ENCODE results near the gene KDM6B.

KDM6B gene

DNA sequence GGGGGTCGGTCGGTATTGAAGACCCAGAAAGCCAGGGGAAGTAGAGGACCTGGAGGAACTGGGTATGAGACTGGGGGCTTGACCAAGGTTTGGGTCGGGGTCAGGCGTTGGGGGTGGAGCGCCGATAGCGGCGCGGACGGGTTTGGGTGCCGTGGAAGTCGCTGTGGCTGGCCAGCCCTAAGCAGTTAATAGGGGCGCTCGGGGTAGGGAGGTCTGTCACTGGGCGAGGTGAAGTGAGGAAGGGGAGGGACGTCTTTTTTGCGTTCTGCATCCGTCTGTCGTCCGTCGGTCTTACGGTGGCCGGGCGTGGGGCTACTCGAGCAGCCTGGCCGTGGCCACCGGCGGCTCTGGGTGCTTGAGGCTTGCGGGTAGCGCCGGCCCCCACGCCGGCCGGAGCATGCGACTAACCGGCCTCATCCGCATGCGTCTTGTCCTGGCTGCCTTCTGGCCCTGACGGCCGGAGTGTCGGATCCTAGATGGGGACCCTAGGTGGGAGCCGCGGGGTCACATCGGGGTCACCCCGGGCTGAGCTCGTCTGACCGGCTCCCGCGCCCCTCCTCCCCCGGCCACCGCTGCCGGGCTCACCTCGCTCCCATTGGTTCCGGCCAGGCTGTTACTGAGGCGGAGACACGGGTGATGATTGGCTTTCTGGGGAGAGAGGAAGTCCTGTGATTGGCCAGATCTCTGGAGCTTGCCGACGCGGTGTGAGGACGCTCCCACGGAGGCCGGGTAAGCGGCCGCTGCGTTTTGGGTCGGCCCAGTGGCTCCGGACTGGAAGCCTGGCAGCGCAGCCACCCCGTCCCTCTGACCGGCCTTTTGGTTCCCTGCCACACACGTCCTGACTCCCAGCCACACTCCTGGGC lies 10.5 kb downstream of the KDM6B start:
- peak overlapping the region; percentile 88 for H3K4me3 ChIP-seq (ENCODE audit: low read depth, low read length)
- DNase-seq (ENCODE audit: low read depth) = peak; percentile 95
- TF ChIP-seq, protein P1, sequence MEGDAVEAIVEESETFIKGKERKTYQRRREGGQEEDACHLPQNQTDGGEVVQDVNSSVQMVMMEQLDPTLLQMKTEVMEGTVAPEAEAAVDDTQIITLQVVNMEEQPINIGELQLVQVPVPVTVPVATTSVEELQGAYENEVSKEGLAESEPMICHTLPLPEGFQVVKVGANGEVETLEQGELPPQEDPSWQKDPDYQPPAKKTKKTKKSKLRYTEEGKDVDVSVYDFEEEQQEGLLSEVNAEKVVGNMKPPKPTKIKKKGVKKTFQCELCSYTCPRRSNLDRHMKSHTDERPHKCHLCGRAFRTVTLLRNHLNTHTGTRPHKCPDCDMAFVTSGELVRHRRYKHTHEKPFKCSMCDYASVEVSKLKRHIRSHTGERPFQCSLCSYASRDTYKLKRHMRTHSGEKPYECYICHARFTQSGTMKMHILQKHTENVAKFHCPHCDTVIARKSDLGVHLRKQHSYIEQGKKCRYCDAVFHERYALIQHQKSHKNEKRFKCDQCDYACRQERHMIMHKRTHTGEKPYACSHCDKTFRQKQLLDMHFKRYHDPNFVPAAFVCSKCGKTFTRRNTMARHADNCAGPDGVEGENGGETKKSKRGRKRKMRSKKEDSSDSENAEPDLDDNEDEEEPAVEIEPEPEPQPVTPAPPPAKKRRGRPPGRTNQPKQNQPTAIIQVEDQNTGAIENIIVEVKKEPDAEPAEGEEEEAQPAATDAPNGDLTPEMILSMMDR (IDR thresholded peaks at IDR 0.05; ENCODE audit: control insufficient read depth, extremely low read depth, insufficient read depth) = no peak

- peak overlapping the region; percentile 88 for H3K4me3 ChIP-seq (ENCODE audit: low read depth, low read length)
- TF ChIP-seq, protein P1 (IDR thresholded peaks at IDR 0.05; ENCODE audit: control insufficient read depth, extremely low read depth, insufficient read depth) = no peak
- no peak for DNase-seq (ENCODE audit: low read depth)
These were observed 11.5 kb downstream of the KDM6B start for GRCh38 chr17:7845359-7846062.

- H3K4me3 ChIP-seq (ENCODE audit: low read depth, low read length) = no peak overlapping the region
- TF ChIP-seq, protein P1 (IDR thresholded peaks at IDR 0.05; ENCODE audit: control insufficient read depth, extremely low read depth, insufficient read depth) = no peak
- no peak for DNase-seq (ENCODE audit: low read depth)
These were observed 12.2 kb downstream of the KDM6B start for GRCh38 chr17:7846063-7846735.

DNA sequence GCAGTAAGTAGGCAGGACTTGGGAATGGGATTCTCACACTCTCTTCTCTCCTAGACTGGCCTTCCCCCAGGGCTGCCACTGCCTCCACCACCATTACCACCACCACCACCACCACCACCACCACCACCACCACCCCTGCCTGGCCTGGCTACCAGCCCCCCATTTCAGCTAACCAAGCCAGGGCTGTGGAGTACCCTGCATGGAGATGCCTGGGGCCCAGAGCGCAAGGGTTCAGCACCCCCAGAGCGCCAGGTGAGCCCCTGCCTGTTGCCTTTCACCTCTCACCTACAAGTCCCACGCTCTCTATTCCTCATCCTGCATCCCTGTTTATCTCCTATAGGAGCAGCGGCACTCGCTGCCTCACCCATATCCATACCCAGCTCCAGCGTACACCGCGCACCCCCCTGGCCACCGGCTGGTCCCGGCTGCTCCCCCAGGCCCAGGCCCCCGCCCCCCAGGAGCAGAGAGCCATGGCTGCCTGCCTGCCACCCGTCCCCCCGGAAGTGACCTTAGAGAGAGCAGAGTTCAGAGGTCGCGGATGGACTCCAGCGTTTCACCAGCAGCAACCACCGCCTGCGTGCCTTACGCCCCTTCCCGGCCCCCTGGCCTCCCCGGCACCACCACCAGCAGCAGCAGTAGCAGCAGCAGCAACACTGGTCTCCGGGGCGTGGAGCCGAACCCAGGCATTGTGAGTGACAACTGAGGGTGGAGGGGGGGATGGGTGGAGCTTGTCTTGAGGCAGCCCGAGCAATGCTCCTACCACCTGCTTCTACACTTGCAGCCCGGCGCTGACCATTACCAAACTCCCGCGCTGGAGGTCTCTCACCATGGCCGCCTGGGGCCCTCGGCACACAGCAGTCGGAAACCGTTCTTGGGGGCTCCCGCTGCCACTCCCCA lies 13.0 kb downstream of the KDM6B start:
- DNase-seq (ENCODE audit: low read depth) = no peak
- no peak overlapping the region for H3K4me3 ChIP-seq (ENCODE audit: low read depth, low read length)
- TF ChIP-seq, protein P1 (IDR thresholded peaks at IDR 0.05; ENCODE audit: control insufficient read depth, extremely low read depth, insufficient read depth) = no peak

GRCh38 chr17:7848131-7848579 lies 14.1 kb downstream of the KDM6B start:
- no peak for DNase-seq (ENCODE audit: low read depth)
- no peak overlapping the region for H3K4me3 ChIP-seq (ENCODE audit: low read depth, low read length)
- TF ChIP-seq, protein P1 (IDR thresholded peaks at IDR 0.05; ENCODE audit: control insufficient read depth, extremely low read depth, insufficient read depth) = no peak

DNA sequence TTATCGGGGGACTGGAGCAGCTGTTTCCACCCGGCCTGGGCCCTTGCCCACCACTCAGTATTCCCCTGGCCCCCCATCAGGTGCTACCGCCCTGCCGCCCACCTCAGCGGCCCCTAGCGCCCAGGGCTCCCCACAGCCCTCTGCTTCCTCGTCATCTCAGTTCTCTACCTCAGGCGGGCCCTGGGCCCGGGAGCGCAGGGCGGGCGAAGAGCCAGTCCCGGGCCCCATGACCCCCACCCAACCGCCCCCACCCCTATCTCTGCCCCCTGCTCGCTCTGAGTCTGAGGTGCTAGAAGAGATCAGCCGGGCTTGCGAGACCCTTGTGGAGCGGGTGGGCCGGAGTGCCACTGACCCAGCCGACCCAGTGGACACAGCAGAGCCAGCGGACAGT lies 14.7 kb downstream of the KDM6B start:
- TF ChIP-seq, protein P1 (IDR thresholded peaks at IDR 0.05; ENCODE audit: control insufficient read depth, extremely low read depth, insufficient read depth) = no peak
- no peak for DNase-seq (ENCODE audit: low read depth)
- no peak overlapping the region for H3K4me3 ChIP-seq (ENCODE audit: low read depth, low read length)

Data from LNCaP clone FGC (cell line).